Hematopoietic multipotent progenitor cell treated with erythropoietin and hydrocortisone succinate and interleukin-3 and kit ligand, for 4 days (in vitro differentiated cells): Measurements from ENCODE around the gene GPATCH11.

ENCODE experiments used
- DNase-seq: peaks from one replicate; pipeline ENCODE4 v3.0.0-alpha.2; 2015

GPATCH11 gene

GRCh38 chr2:37083873-37084794 is at the start of gene GPATCH11, which contains the start of gene HEATR5B:
Gene GPATCH11 (plus strand): TSS chr2:37084518. CDS start chr2:37088382, 3,864 bp downstream.
Gene HEATR5B (minus strand): TSS chr2:37084372. CDS start chr2:37083414, 958 bp downstream.
- peak; percentile 98 for DNase-seq

GRCh38 chr2:37037771-37038170 is 46.5 kb upstream of the GPATCH11 start:
- DNase-seq: peak; percentile 50

DNA sequence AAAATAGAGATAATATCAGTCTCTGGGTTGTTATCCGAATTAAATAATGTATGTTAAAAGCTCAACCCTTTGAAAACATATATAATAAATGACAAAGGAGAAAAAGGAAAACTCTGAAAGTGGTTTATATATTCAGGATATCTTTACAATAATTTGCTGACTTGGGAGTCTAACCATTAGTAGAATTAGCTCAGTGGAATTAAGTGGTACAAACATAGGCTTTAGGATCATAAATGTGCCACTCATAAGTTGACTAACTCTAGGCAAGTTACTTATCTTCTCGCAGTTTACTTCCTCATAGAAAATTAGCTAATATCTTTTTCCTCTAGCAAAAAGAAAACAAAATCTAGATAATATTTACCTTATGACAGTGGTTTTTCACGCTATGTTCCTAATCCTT is 44.7 kb upstream of the GPATCH11 start:
- DNase-seq: peak; percentile 17

- peak; percentile 38 for DNase-seq
Observed at GRCh38 chr2:37052600-37053332, 31.6 kb upstream of the GPATCH11 start.

DNA sequence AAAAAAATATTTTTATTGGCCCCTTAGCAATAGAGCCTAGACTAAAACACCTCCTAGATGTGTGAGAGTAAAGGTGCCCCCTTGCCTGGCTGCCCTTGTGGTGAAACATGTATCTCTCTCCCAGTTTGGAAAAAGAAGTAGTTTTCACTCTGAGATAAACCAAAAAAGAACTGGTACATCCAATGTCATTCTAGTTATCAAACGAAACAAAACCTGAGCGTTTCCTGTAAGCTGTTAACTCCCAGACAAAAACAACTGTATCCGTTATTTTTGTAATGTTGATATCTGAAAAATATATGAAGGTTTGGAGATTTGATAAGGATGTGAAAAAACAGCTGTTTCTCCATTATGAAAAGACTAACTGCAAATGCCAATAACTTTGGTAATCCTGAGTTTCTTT is 24.5 kb upstream of the GPATCH11 start:
- DNase-seq: peak; percentile 64

GRCh38 chr2:37060446-37060845 is 23.9 kb upstream of the GPATCH11 start:
- DNase-seq: no peak

GRCh38 chr2:37061013-37061711 is 23.2 kb upstream of the GPATCH11 start:
- no peak for DNase-seq

- DNase-seq: no peak
Observed at GRCh38 chr2:37061776-37062175, 22.5 kb upstream of the GPATCH11 start.

- peak; percentile 58 for DNase-seq
Observed at GRCh38 chr2:37068686-37069085, 15.6 kb upstream of the GPATCH11 start.

DNA sequence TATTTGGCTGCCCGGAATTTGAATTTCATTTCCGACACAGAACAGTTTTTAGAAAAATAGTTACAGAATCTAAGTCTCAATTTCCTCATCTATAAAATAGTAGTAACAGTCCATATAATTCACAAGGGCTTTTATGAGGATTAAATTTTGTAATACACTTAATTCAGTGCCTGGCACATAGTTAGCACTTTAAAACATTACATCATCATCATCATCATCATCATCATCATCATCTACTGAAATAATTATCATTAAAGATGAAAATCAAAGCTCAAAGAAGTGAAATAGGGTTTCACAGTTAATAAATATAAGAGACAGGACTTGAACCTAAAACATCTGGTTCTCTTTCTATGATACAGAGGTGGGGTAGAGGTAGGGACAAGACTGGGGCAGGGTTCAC is 13.4 kb upstream of the GPATCH11 start:
- no peak for DNase-seq

DNA sequence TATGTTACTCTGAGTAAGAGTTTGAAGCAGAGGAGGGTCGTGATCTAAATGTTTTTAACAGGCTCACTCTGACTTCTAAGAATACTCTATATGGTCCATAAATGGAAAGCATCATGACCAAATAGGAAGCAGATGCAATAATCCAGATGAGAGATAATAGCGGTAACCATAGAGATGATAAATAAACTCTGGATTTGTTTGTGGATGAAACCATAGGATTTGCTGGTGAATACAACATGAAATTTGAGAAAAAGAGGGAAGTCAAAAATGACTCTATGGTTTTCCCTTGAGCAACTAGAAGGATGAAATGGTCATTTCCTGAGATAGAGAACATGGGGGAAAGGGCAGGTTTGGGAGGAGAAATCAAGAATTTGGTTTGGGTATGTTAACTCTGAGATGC is 4.1 kb upstream of the GPATCH11 start:
- DNase-seq: peak; percentile 47

DNA sequence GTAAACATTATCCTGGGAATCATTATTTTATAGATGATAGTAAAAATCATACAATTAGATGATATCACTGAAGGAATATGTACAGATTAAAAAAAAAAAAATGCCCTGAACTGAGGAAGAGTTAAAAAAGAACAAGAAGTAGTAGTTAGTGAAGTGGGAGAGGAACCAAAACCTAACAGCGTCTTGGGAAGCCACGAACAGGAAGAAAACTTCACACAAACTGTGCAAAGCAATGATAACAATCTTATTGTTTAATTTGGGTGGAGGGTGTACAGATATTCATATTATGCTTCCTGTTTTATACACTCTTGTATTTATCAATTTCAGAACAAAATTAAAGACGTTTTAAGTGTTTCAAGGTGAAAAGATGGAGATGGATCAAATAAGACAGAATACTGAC is 3.6 kb upstream of the GPATCH11 start:
- DNase-seq: peak; percentile 47

- no peak for DNase-seq
Observed at GRCh38 chr2:37084797-37085196, 479 bp downstream of the GPATCH11 start.

GRCh38 chr2:37085731-37086147 is 1.4 kb downstream of the GPATCH11 start:
- peak; percentile 27 for DNase-seq

GRCh38 chr2:37090019-37090477 is 5.7 kb downstream of the GPATCH11 start:
- DNase-seq: no peak

- no peak for DNase-seq
Observed at GRCh38 chr2:37091873-37092272, 7.6 kb downstream of the GPATCH11 start.

DNA sequence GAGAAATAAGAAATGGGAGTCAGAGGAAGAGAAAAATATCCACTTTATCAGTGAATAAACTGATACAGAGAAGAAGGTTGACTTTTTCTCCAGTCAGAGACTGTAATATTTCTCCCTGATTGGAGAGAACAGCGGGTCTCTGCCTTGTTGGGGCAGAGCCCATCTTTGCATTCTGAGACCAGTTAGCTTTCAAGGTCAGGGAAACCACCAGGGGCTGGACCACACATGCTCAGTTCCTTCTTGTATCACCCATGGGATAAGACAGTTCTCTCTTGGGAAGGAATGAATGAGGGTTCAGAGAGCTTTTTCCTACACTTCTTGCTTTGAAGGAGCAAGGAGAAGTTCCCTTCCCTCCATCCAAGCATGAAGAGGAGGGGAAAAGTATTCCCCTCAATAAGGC is 12.2 kb downstream of the GPATCH11 start:
- DNase-seq: no peak

DNA sequence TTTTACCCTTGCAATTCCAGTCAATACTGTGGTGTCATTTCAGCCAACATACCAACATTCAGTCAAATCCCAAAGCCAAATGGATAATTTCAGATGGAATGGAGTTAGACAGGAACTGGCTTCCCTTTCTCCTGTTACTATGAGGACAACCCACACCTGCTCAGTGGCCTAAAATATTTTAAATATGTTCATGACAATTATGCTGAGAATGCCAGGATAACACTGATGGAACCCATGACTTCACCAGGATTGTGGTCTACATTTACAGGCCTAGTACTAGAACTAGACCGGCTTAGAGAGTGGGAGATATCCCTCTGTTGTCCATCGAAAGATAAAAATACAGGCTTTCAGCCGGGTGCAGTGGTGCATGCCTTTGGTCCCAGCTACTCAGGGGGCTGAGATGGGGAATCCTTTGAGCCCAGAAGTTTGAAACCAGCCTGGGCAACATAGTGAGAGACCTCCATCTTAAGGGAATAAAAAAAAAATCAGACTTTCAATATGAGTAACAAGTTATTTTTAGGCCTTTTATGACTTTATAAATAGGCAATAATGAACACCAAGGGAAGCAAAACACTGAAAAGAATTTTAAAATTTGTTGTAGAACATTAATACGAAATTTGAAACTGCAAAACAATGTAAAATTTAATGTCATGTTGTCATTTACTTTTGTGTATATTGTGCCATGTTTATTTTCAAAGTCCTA is 14.2 kb downstream of the GPATCH11 start:
- no peak for DNase-seq

- DNase-seq: no peak
Observed at GRCh38 chr2:37100054-37100453, 15.7 kb downstream of the GPATCH11 start.

DNA sequence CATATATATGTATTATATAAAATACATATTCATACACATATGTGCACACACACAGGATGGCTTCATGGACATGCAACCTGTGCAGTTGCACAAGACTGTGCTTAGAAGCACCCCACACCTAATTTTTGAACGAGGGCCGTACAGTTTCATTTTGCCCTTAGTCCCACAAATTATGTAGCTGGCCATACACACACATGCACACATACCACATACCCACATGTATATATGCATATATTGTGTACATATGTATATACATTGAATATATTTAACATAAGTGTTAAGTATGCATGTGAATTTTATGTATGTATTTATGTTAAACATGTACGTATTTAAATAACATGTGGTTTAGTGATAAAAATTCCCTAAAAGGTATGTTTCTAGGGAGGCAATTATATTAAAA is 18.3 kb downstream of the GPATCH11 start:
- DNase-seq: no peak

GRCh38 chr2:37104178-37104577 is 19.9 kb downstream of the GPATCH11 start:
- DNase-seq: no peak

DNA sequence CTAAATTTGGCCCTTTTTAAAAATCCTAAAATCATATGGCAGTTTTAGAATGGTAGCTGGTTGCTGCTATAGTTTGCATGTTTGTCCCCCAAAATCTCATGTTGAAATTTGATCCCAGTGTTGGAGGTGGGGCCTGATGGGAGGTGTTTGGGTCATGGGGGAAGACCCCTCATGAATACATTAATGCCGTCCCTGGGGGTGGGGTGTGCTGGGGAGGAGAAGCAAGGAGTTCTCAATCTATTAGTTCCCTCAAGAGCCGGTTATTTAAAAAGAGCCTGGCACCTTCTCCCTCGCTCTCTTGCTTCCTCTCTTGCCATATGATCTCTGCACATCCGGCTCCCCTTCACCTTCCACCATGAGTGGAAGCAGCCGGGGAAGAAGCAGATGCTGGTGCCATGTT is 20.8 kb downstream of the GPATCH11 start:
- no peak for DNase-seq
